Tibial nerve (tissue), 4 donors: Measurements from ENCODE around the gene GPC6.

Experiments used
- CTCF ChIP-seq, 5 experiments: fragments of 200-600 bp in 3 of 5; fragments of 450-650 bp in 2 of 5; sonication (generic) in 3 of 5; IDR thresholded peaks; one replicate each; pipeline ENCODE4 v1.5.1; 2016 to 2019; ENCODE audit warnings: antibody characterized with exemption in 5 of 5, mild to moderate bottlenecking in 3 of 5, moderate library complexity in 2 of 5
- EP300 ChIP-seq, 2 donors: sonication (generic); formaldehyde crosslinking; IDR thresholded peaks; one replicate each; pipeline ENCODE4 v1.6.1; 2017; ENCODE audit warnings: antibody characterized with exemption in 2 of 2, mild to moderate bottlenecking in 1 of 2
- POLR2A ChIP-seq, 2 donors: fragments of 450-650 bp; IDR thresholded peaks; one replicate each; pipeline ENCODE4 v1.6.1; 2017; ENCODE audit warnings: antibody characterized with exemption in 2 of 2, mild to moderate bottlenecking in 2 of 2, moderate library complexity in 2 of 2

GRCh38 chr13:93577105-93577504 lies 350.5 kb downstream of the GPC6 start:
- no peak for TF ChIP-seq CTCF (IDR thresholded peaks at IDR 0.05)
- no peak for TF ChIP-seq POLR2A (IDR thresholded peaks at IDR 0.05)
- TF ChIP-seq EP300 (IDR thresholded peaks at IDR 0.05): no peak
